ENCODE measurements around the gene PLOD2.

PLOD2 gene

GRCh38 chr3:146166415-146166821 is 5.4 kb upstream of the PLOD2 start:
- no peak for DNase-seq (ENCODE audit: low read depth in 3 of 3)

- no peak for DNase-seq (ENCODE audit: low read depth in 3 of 3)
These were observed 4.9 kb upstream of the PLOD2 start for GRCh38 chr3:146165877-146166276.

GRCh38 chr3:146164971-146165769 is 4.2 kb upstream of the PLOD2 start:
- DNase-seq (ENCODE audit: low read depth in 3 of 3), result no peak

GRCh38 chr3:146164506-146164905 is 3.5 kb upstream of the PLOD2 start:
- no peak for DNase-seq (ENCODE audit: low read depth in 3 of 3)

- no peak for DNase-seq (ENCODE audit: low read depth in 3 of 3)
These were observed 3.1 kb upstream of the PLOD2 start for GRCh38 chr3:146164071-146164470.

- DNase-seq (ENCODE audit: low read depth in 3 of 3), result no peak
These were observed 2.6 kb upstream of the PLOD2 start for GRCh38 chr3:146163584-146163983.

- DNase-seq (ENCODE audit: low read depth in 3 of 3), result no peak
These were observed 1.6 kb upstream of the PLOD2 start for GRCh38 chr3:146162561-146162960.

- no peak for DNase-seq (ENCODE audit: low read depth in 3 of 3)
These were observed 649 bp upstream of the PLOD2 start for GRCh38 chr3:146161663-146162002.

GRCh38 chr3:146160321-146160963 is 542 bp downstream of the PLOD2 start:
- no peak for DNase-seq (ENCODE audit: low read depth in 3 of 3)

GRCh38 chr3:146159616-146160320 is 1.2 kb downstream of the PLOD2 start:
- DNase-seq (ENCODE audit: low read depth in 3 of 3), result no peak

- DNase-seq (ENCODE audit: low read depth in 3 of 3), result no peak
These were observed 1.9 kb downstream of the PLOD2 start for GRCh38 chr3:146159037-146159436.

- DNase-seq (ENCODE audit: low read depth in 3 of 3), result no peak
These were observed 3.5 kb downstream of the PLOD2 start for GRCh38 chr3:146157325-146158060.

- no peak for DNase-seq (ENCODE audit: low read depth in 3 of 3)
These were observed 4.2 kb downstream of the PLOD2 start for GRCh38 chr3:146156666-146157314.

GRCh38 chr3:146156095-146156494 is 4.9 kb downstream of the PLOD2 start:
- DNase-seq (ENCODE audit: low read depth in 3 of 3), result no peak

GRCh38 chr3:146154995-146155394 is 6.0 kb downstream of the PLOD2 start:
- no peak for DNase-seq (ENCODE audit: low read depth in 3 of 3)

- no peak for DNase-seq (ENCODE audit: low read depth in 3 of 3)
These were observed 6.7 kb downstream of the PLOD2 start for GRCh38 chr3:146154316-146154715.

GRCh38 chr3:146153429-146153828 is 7.6 kb downstream of the PLOD2 start:
- DNase-seq (ENCODE audit: low read depth in 3 of 3), result no peak

- no peak for DNase-seq (ENCODE audit: low read depth in 3 of 3)
These were observed 8.2 kb downstream of the PLOD2 start for GRCh38 chr3:146152834-146153233.

GRCh38 chr3:146148468-146148931 is 12.5 kb downstream of the PLOD2 start:
- no peak for DNase-seq (ENCODE audit: low read depth in 3 of 3)

GRCh38 chr3:146145642-146146041 is 15.3 kb downstream of the PLOD2 start:
- no peak for DNase-seq (ENCODE audit: low read depth in 3 of 3)

- no peak for DNase-seq (ENCODE audit: low read depth in 3 of 3)
These were observed 18.2 kb downstream of the PLOD2 start for GRCh38 chr3:146142757-146143156.
